ENCODE results near the gene ARID3A.
"Not testable (repeated sequence)": the region's sequence is repeated elsewhere in the genome, so short reads cannot be mapped to it uniquely, and the experiment has no call there.

ARID3A gene, protein sequence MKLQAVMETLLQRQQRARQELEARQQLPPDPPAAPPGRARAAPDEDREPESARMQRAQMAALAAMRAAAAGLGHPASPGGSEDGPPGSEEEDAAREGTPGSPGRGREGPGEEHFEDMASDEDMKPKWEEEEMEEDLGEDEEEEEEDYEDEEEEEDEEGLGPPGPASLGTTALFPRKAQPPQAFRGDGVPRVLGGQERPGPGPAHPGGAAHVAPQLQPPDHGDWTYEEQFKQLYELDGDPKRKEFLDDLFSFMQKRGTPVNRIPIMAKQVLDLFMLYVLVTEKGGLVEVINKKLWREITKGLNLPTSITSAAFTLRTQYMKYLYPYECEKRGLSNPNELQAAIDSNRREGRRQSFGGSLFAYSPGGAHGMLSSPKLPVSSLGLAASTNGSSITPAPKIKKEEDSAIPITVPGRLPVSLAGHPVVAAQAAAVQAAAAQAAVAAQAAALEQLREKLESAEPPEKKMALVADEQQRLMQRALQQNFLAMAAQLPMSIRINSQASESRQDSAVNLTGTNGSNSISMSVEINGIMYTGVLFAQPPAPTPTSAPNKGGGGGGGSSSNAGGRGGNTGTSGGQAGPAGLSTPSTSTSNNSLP

DNA sequence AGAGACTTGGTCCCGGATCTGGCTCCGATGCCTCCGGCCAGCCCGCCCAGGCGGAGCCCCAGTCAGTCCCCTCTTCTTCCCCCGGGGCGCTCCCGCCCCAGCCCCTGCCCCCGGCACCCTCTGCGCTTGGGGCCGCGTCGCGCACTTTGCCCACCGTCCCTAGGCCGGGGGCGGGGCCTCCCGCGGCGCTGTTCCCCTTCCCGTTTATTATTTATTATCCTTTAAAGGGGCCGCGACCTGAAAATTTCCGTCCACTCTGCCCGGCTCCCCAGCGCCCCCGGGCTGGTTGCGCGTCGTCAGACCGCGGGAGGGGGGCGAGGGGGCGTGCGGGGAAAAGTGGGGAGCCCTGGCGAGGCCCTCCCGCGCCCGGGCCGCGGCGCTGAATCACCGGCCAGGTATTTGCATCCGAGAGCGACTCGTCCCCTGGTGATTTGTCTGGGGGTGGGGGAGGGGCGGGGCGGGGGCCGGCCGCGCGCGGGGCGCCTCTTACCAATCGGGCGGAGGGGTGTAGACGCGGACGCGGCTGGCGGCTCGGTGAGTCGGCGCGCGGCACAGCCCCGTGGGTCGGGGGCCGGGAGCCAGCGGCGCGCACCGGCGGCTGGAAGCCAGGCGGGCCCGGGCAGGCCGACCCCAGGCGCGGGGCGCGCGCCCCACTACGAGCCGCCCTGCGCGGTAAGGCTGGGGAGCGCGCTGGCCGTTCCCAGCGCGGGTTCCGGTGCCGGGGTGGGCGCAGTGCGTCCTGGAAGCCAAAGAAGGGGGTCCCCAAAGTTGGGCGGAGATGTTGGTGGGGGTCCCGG, at the start of gene ARID3A:
Gene ARID3A (plus strand): TSS at position 510 of the 797 bp plus-strand sequence. CDS start 3,494 bp downstream, outside the sequence.
- peak; percentile 87 to 97 (median 96) for DNase-seq

DNA sequence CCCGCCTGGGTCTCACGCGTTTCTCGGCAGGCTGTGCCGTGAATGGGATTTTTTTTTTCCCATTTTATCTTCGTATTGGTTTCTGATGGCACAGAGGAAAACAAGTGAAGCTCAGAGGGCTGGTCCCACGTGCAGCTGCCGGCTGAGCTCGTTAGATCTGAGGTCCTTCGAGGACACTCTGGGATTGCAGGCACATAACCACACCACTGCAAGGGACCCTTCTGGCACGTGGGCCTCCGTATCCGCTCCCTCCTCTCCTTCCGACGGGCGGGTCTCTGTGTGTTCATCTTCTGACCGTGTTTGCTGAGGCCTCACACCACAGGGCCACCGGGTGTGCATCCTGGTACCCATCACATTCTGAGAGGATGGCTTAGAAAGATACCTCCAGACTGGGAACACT, 49.7 kb upstream of the ARID3A start:
- no peak for DNase-seq

DNA sequence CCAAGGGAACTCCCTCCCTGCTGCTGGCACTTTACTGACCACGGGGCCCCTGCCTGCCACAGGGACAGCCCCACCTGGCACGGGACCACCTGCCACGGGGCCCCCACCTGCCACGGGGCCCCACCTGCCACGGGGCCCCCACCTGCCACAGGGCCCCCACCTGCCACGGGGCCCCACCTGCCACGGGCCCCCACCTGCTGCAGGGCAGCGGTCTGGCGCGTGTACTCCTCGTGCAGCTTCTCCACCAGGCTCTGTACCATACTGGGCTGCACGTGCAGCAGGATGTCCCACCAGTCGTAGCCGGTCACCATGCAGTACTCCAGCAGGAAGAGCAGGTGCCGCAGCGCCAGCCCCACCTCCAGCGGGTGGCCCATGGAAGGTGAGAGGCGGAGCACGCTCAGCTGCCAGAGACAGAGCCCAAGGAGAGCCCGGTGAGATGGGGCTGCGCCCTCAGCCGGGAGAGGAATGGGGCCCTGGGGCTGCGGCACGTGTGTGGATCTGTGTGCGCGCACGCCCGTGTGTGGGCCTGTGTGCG, 49.0 kb upstream of the ARID3A start:
- peak in 1 of 3 experiments; percentile 56 for DNase-seq

DNA sequence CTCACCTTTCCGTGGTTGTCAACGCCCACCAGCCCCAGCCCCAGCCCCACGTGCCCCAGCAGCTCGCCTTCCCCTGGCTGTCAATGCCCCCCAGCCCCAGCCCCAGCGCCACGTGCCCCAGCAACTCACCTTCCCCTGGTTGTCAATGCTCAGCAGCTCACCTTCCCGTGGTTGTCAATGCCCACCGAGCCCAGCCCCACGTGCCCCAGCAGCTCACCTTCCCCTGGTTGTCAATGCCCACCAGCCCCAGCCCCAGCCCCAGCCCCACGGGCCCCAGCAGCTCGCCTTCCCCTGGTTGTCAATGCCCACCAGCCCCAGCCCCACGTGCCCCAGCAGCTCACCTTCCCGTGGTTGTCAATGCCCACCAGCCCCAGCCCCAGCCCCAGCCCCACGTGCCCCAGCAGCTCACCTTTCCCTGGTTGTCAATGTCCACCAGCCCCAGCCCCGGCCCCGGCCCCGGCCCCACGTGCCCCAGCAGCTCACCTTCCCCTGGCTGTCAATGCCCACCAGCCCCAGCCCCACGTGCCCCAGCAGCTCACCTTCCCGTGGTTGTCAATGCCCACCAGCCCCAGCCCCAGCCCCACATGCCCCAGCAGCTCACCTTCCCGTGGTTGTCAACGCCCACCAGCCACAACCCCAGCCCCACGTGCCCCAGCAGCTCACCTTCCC, 47.7 kb upstream of the ARID3A start:
- DNase-seq: not testable (repeated sequence)

DNA sequence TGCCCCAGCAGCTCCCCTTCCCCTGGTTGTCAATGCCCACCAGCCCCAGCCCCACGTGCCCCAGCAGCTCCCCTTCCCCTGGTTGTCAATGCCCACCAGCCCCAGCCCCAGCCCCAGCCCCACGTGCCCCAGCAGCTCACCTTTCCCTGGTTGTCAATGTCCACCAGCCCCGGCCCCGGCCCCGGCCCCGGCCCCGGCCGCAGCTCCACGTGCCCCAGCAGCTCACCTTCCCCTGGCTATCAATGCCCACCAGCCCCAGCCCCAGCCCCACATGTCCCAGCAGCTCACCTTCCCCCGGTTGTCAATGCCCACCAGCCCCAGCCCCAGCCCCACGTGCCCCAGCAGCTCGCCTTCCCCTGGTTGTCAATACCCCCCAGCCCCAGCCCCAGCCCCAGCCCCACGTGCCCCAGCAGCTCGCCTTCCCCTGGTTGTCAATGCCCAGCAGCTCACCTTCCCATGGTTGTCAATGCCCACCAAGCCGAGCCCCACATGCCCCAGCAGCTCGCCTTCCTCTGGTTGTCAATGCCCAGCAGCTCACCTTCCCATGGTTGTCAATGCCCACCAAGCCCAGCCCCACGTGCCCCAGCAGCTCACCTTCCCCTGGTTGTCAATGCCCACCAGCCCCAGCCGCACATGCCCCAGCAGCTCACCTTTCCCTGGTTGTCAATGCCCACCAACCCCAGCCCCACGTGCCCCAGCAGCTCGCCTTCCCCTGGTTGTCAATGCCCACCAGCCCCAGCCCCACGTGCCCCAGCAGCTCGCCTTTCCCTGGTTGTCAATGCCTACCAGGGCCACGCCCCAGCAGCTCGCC, 46.9 kb upstream of the ARID3A start:
- DNase-seq: not testable (repeated sequence)

DNA sequence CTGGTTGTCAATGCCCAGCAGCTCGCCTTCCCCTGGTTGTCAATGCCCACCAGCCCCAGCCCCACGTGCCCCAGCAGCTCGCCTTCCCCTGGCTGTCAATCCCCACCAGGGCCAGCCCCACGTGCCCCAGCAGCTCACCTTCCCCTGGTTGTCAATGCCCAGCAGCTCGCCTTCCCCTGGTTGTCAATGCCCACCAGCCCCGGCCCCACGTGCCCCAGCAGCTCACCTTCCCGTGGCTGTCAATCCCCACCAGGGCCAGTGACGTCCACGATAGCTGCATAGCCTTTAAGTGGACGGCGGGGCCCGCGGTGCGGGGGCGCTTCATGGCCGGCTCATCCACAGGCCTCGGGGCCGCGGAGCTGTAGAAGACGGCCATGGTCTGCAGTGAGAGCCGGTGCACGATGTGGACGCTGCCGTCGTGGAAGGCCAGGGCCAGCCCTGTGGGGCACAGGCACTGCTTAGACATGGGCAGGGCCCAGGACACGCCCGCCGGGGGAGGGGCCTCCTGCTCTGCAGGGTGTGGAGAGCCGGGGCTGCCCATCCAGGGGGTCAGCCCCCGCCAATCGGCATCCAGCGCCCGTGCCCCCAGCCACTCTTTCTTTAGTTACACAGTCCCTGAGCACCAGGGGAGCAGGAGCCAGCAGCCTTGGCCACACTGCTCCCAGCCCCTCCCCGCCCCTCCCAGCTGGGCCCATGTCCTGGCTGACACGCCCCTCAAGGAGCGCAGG, 46.0 kb upstream of the ARID3A start:
- DNase-seq: no peak

DNA sequence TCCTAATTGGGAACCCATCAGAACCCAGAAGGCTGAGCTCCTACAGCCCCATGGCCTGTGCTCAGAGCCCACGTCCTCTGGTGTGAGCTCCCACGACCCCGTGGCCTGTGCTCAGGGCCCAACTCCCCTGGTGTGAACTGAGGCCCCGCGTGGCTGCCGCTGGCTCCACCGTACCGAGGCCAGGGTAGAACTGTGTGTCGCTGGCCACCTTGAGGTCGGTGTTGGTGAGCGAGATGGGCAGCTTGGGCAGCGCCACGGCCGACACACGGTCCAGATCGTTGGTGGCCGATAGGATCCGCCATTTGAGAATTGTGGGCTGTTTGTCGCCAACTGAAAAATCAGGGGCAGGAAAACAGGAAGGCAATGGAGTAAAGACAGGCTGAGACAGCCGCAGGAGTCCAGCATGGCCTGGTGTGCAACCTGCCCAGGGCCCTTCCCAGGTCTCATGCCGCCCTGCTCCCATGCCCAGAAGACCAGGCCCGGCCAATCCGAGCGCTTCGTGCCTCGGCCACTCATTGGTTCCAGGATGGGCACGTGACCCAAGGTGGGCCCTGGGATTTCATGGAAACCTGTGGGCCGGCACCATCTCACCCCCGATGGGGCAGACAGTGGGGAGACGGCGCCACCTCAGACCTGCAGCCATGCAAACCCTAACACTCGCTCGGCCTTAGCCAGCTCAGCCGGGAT, 44.3 kb upstream of the ARID3A start:
- no peak for DNase-seq

DNA sequence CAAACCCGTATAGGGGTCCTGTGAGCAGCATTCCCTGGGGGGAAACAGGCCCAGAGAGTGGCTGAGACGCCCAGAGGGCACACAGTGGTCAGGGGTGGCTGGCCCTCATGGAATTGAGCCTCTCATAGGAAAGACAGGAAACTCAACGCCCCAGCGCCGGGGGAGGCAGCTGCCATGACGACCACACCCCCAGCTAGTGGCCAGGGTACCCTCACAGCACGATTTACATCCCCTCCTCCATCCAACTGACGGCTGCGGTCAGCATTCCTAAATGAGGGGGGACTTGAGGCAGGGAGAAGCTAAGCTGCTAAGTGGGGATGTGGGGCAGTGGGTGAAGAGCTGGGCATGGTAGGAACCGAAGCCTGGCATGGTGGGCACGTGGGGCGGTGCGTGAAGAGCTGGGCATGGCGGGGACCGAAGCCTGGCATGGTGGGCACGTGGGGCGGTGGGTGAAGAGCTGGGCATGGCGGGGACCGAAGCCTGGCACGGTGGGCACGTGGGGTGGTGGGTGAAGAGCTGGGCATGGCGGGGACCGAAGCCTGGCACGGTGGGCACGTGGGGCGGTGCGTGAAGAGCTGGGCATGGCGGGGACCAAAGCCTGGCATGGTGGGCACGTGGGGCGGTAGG, 42.9 kb upstream of the ARID3A start:
- DNase-seq: no peak

DNA sequence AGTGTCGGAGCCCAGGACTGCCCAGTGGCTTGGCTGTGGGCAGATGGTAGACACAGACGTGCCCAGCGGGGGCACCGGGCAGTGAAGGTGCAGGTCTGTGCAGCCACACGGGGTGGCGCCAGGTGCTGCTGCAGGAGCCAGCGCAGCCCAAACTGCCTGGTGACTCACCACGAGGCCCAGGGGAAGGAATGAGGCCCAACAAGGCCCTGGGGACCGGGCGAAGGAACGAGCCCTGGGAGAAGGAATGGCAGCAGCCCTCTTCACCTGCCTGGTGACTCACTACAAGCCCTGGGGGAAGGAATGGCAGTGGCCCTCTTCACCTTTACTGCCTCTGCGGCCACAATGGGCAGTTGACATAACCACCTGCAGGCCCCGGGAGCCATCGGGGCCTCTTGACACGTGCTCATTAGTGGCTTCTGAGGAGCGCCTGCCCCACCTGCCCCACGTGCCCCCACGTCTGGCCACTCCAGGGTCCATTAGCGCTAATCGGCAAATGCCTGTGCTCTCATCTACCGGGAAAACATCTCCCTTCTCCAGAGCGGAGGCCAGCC, 42.1 kb upstream of the ARID3A start:
- DNase-seq: peak in 2 of 3 experiments; percentile 96 to 99

DNA sequence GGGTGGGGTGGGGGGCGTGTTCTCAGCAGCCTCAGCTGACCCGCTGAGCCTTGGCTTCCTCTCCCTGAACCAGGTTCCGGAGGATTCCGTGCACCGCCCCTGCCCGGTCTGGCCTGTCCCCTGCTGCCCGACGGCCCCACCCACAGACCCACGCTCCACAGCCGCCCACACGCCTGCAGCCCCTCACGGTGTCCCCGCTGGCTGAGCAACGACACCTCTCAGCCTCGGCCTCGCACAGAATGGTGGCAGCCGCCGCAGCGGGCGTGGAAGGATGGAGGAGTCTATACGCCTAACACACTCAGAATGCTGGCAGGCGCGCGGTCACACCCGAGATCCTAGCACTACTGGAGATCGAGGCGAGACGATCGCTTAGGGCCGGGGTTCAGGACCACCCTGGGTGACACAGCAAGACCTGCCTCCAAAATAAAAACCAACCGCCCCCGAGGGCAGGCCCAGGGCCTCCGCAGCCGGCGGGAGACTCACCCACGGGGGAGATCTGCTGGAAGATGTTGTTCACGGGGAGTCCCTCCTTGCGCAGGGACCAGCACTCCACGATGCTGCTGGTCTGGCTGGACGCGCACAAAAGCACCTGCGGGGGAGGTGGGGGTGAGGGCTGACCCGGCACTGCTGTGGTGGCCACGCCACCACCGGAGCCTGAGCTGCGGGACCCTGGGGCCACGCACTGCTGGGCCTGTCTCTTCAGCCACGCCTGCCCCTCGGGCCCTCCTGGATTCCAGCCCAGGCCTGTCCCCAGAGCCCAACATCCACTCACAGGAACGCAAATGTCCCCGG, 41.2 kb upstream of the ARID3A start:
- DNase-seq: no peak

DNA sequence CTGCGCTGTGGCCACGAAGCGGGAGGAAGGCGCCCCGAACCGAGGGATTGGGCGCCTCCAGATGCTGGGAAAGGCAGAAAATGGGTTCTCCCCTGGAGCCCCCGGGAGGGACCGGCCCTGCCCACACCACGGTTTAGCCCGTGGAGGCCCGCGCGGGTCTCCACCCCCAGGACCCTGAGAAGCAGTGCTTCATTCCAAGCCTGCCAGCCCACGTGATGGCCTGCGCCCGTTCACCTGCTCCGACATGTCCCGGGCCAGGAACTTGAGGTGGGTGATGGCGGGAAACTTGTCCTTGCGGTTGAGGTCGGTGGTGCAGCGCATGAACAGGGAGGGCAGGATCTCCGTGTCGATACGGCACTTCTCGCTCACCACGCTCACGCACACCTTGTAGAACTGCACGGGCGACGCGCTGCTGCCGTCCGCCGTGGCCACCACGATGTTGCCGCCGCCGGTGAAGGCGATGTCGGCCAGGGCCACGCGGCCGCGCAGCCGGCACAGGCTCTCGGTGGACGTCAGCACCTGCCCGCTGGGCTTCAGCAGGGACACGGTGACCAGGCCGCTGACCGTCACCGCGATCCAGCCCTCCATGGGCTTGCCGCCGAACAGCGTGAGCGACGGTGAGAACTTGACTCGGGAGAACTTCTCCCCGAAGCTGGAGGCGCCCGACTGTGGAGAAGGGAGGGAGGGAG, 40.2 kb upstream of the ARID3A start:
- DNase-seq: no peak

DNA sequence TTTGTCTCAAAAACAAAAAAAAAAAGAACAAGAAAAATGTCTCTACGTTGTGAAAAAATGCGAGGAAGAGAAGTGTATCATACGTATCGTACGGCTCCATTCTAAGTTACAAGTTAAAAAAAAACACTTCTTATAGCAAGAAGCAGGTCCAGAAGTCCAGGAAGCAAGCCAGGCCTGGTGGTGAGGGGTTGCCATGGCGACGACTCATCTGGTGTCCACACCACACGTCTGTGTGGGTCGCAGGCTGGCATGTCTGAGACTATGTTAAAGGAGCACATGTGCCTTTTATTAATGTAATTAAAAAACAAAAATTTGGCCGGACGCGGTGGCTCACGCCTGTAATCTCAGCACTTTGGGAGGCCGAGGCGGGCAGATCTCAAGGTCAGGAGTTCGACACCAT, 38.8 kb upstream of the ARID3A start:
- DNase-seq: peak in 1 of 3 experiments; percentile 45

DNA sequence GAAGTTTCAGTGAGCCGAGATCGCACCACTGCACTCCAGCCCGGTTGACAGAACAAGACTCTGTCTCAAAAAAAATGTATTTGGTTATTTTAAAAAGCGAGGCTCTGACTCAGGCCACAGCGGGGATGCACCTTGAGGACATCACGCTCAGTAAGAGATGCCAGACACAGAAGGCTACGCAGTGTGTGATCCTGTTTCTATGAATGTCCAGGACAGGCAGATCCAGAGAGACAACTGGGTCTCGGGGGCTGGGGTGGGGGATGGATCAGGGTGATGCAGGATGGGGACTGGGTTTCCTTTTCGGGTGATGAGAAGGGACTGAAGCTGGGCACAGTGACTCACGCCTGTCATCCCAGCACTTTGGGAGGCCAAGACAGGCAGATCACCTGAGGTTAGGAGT, 38.2 kb upstream of the ARID3A start:
- no peak for DNase-seq

DNA sequence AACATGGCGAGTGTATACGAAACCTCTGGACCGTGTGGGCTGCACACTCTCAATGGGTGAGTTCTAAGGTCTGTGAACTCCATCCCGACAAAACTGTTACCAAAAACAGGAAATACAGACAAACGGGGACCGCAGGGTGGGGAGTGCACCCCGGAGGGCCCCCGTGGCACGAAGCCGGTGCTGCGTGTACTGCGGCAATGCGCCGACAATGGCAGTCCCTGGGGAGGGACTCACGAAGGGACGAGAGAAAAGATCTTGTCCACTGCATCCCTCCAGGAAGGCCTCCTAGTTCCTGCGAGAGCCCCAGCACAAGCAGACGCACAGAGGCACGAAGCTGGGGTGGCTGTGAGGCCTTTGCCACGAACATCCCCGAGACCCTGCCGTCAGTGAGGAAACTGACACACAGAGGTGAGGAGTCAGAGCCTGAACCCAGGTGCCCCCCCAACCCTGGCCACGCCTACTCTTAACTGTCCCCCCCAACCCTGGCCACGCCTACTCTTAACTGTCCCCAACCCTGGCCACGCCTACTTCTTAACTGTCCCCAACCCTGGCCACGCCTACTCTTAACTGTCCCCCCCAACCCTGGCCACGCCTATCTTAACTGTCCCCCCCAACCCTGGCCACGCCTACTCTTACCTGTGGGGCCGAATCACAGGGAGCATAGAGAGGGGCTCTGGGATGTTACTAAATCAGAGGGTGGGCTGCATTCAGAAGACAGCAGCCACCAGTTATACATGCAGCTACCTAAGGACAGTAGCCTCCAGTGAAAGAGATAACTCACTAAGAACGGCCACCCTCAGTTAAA, 37.1 kb upstream of the ARID3A start:
- DNase-seq: no peak

DNA sequence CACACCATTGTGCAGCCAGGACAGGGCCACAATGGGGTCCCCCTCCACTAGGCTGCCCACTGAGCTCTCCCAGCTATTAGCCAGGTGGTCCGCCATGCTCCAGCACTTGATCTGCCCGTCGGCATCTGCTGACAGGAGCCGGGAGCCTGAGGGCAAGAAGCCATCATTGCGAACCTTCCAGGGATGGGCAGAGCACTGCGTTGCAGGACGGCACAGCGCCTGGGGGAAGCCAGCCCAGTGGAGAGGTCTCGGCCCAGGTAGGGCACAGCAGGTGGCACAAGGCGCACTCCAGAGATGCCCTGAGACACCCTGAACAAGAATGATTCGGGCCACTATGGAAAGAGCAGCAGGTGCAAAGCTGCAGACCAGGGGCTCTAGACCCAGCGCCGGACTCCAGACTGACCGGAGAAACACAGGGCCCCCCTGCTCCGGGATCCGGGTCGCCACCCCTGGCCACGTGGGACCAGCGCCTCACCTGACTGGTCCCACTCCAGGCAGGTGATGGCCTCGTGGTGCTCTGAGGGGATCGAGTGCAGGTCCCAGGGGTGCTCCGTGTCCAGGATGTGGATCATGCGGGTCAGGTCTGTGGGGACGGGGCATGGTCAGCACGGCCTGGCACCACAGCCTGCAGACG, 36.1 kb upstream of the ARID3A start:
- DNase-seq: no peak

DNA sequence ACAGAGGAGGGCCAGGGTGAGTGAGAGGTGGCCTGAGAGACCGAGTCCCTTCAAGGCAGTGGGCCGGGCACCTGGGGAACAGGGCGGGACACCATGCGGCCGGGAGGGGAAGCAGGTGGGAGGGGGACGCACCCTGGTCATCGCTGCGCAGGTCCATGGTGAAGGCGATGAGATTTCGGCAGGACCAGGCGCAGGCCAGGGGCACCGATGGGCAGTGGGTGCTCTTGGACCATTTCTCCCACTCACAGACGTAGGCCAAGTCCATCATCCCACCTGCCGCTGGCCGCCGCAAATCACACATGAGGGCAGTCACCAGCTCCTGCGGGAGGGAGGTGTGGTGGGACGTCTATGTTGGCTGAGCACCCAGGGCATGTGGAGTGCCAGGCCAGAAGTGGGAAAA, 35.0 kb upstream of the ARID3A start:
- no peak for DNase-seq
